ENCODE measurements around the gene TCF12.

Gene TCF12

DNA sequence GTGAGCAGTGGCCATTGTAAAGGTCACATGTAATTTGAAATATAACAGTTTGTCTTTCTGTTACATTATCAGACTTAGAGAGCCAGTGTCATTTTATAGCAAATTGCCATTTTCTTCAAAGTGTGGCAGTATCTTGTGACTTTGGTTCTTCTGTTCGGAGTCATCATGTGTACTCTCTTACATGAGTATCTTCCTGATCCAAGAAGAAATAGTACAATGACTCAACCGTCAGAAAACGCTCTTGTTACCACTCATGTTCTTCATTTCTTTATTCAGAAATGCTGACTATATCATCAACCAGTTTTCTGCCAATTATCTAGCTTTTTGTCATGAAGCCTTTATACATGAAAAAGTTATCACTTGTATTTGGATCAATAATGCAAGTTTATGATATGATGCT lies 364.2 kb downstream of the TCF12 start:
- no peak overlapping the region for H2AFZ ChIP-seq
- TF ChIP-seq CTCF (IDR thresholded peaks at IDR 0.05) = no peak
- H3K36me3 ChIP-seq (ENCODE audit: control insufficient read depth, insufficient read depth, low read length) = no peaks in the 10 kb centered on the region

DNA sequence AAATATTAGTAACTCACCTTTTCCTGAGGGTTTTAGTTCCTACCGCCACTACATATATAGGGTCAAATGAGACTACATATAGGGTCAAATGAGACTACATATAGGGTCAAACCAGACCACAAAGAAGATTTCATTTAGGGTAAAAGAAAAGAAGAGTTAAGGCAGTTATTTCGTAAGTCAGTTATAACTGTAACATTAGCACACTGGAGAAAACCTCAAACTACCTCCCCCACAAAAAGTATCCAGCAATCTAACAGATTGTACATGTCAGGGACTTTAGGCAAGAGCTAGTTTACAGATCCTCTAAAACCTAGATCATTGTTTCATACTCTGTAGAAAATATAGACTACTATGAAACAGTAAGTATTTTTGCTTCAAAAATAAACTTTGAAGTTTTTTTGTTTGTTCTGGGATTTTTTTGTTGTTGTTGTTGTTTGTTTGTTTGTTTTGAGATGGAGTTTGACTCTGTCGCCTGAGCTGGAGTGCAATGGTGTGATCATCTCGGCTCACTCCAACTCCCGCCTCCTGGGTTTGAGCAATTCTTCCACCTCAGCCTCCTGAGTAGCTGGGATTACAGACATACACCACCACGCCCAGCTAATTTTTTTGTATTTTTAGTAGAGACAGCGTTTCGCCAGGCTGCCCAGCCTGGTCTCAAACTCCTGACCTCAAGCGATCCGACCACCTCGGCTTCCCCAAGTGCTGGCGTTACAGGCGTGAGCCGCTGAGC lies 365.5 kb downstream of the TCF12 start:
- Histone ChIP-seq H3K4me3 (ENCODE audit: low read depth, low read length) (no peak overlapping the region), H3K9ac (no peak overlapping the region), H3K36me3 (ENCODE audit: control insufficient read depth, insufficient read depth, low read length) (no peaks in the 10 kb centered on the region), H3K27ac (no peak overlapping the region), H3K27me3 (ENCODE audit: control insufficient read depth, insufficient read depth, low read length) (no peaks in the 10 kb centered on the region), H3K4me1 (no peaks in the 10 kb centered on the region), H3K9me3 (ENCODE audit: control insufficient read depth, low read length) (no peaks in the 10 kb centered on the region), H2AFZ (no peak overlapping the region), H3K79me2 (no peaks in the 10 kb centered on the region), H3K4me2 (ENCODE audit: low read length) (no peak overlapping the region)
- no peak for TF ChIP-seq CTCF (IDR thresholded peaks at IDR 0.05)

More for the DNA sequence above, 364.2 kb downstream of the TCF12 start:
- Histone ChIP-seq H3K9ac (no peak overlapping the region), H3K4me3 (ENCODE audit: low read depth, low read length) (no peak overlapping the region), H3K4me1 (no peaks in the 10 kb centered on the region), H3K79me2 (no peaks in the 10 kb centered on the region), H3K27me3 (ENCODE audit: control insufficient read depth, insufficient read depth, low read length) (no peaks in the 10 kb centered on the region), H3K27ac (no peak overlapping the region), H3K9me3 (ENCODE audit: control insufficient read depth, low read length) (no peaks in the 10 kb centered on the region), H3K4me2 (ENCODE audit: low read length) (no peak overlapping the region)

GRCh38 chr15:57284535-57284934 lies 366.1 kb downstream of the TCF12 start:
- no peak overlapping the region for H3K9ac ChIP-seq
- no peaks in the 10 kb centered on the region for H3K9me3 ChIP-seq (ENCODE audit: control insufficient read depth, low read length)
- H3K4me1 ChIP-seq = no peaks in the 10 kb centered on the region
- H3K4me3 ChIP-seq (ENCODE audit: low read depth, low read length) = no peak overlapping the region
- no peak overlapping the region for H3K27ac ChIP-seq
- H3K79me2 ChIP-seq = no peaks in the 10 kb centered on the region
- H2AFZ ChIP-seq = no peak overlapping the region
- no peak for TF ChIP-seq CTCF (IDR thresholded peaks at IDR 0.05)
- H3K4me2 ChIP-seq (ENCODE audit: low read length) = no peak overlapping the region
- H3K27me3 ChIP-seq (ENCODE audit: control insufficient read depth, insufficient read depth, low read length) = no peaks in the 10 kb centered on the region
- H3K36me3 ChIP-seq (ENCODE audit: control insufficient read depth, insufficient read depth, low read length) = peaks cover 3% of the 10 kb centered on the region

GRCh38 chr15:57285386-57285785 lies 366.9 kb downstream of the TCF12 start:
- Histone ChIP-seq H3K4me3 (ENCODE audit: low read depth, low read length) (no peak overlapping the region), H3K27ac (no peak overlapping the region), H3K4me2 (ENCODE audit: low read length) (no peak overlapping the region), H3K36me3 (ENCODE audit: control insufficient read depth, insufficient read depth, low read length) (peaks cover 3% of the 10 kb centered on the region), H3K9me3 (ENCODE audit: control insufficient read depth, low read length) (no peaks in the 10 kb centered on the region), H3K27me3 (ENCODE audit: control insufficient read depth, insufficient read depth, low read length) (no peaks in the 10 kb centered on the region), H3K4me1 (no peaks in the 10 kb centered on the region), H2AFZ (no peak overlapping the region), H3K9ac (no peak overlapping the region), H3K79me2 (no peaks in the 10 kb centered on the region)
- no peak for TF ChIP-seq CTCF (IDR thresholded peaks at IDR 0.05)
